Astrocyte of the hippocampus (primary cell): ENCODE results near the gene TDRD12.
"Not testable (repeated sequence)": the region's sequence is repeated elsewhere in the genome, so short reads cannot be mapped to it uniquely, and the experiment has no call there.

Experiments
- DNase-seq: peaks from one replicate; pipeline ENCODE4 v3.0.0; 2011; ENCODE audit warnings: low read depth, low spot score

The TDRD12 gene

GRCh38 chr19:32693151-32694108 is 26.1 kb upstream of the TDRD12 start:
- not testable (repeated sequence) for DNase-seq

GRCh38 chr19:32694316-32694715 is 25.3 kb upstream of the TDRD12 start:
- not testable (repeated sequence) for DNase-seq

DNA sequence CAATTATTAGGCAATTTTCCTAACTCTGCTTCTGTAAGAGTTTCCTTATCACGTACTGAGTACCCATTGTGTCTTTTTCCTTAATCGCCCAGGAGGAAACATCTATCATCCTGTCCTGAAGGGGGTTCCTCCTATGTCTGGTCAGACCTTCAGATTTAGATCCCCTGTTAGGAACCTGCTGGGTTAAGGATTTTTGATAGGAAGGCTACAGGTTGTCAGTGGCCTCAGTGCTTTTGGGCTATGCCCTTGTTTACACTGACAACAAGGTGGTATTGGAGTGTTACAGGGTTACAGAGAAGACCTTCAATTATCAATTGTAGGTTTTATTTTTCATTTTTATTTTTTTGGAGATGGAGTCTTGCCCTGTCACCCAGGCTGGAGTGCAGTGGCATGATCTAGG is 24.7 kb upstream of the TDRD12 start:
- not testable (repeated sequence) for DNase-seq

- not testable (repeated sequence) for DNase-seq
These were observed 24.1 kb upstream of the TDRD12 start for GRCh38 chr19:32695506-32695905.

DNA sequence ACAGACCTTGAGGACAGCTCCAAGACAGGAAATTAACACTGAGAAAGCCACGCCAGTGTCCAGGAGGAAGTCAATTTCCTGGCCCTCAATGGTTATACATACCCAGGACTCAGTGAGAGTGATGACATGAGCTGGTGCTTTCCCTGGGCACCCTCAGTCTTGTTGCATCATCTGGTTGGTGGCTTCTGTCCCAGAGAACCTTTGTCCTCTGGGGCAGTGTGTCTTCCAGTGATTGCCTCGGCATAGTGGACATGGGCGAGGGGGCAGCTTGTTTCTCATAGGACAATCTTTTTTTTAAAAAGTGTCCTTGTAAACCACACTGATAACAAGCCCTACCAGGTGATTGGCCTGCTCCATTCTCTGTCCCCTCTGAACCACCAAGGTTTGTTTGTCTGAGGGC is 22.8 kb upstream of the TDRD12 start:
- not testable (repeated sequence) for DNase-seq

- not testable (repeated sequence) for DNase-seq
These were observed 19.4 kb upstream of the TDRD12 start for GRCh38 chr19:32700129-32700528.

DNA sequence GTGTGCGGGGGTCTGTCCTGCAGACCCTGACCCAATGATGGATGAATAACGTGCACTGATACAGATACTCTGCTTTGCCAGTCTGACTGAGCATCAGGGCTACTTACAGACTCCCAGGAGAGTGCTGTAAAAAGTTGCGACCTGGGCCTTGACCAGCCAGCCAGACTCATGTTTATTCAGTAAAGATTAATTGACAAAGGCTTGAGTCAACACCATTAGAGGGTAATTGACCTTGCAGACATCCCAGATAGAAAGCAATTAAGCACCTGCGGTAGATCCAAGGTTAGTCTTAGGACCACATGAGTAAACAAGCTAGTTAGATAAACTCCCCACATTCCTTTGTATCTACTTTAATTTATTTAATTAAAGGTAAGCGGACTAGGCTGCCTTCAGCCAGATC is 17.6 kb upstream of the TDRD12 start:
- DNase-seq, result peak; percentile 28

GRCh38 chr19:32704006-32704405 is 15.6 kb upstream of the TDRD12 start:
- not testable (repeated sequence) for DNase-seq

GRCh38 chr19:32708457-32708856 is 11.1 kb upstream of the TDRD12 start:
- DNase-seq, result no peak

DNA sequence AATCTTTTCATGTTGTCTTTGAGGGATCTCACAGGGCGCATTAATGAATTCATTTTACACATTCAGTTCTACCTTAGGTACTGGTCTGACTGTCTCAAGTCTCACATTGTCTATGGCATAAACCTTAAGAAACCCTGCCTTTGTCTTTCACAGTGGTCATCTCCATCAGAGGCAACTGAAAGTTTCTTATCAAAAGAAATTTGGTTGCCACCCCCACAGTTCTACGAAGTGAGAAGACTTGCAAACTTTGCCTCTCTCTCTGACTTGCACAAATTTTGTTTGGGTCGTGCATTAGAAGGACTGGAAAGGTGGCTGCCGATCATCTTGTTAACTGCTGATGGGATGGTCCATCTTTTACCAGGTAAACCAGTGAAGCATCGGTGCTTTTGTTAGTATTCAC is 10.5 kb upstream of the TDRD12 start:
- DNase-seq, result no peak

DNA sequence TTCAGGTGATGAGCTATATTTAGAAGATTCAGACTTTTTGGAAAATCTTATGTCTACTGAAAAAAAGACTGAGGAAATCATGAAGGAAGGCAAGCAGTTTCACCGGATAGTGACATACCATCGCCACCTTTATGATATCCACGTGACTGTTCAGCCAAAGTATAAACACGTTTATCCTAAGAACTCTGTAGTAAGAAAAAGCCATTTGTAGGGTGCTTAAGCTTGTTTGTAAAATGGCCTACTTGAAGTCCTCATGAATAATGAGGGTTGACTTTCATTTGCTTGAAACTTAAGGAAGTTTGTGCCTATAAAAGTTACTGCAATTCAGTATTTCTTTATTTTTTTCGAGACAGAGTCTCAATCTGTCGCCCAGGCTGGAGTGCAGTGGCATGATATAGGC is 7.8 kb upstream of the TDRD12 start:
- DNase-seq, result no peak

DNA sequence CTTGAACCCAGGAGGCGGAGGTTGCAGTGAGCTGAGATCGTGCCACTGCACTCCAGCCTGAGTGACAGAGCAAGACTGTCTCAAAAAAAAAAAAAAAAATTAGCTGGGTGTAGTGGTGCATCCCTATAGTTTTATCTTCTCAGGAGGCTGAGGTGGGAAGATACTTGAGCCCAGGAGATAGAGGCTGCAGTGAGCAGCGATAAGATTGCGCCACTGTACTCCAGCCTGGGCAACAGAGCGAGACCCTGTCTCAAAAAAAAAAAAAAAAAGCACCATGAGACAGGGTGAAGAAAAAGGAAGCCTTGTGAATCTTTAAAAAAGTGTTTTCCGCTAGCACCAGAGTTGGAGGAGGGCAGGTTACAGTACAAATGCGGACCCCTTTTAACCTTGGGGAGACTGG is 3.4 kb upstream of the TDRD12 start:
- not testable (repeated sequence) for DNase-seq

GRCh38 chr19:32717496-32717895 is 2.1 kb upstream of the TDRD12 start:
- DNase-seq, result peak; percentile 16

GRCh38 chr19:32718286-32718685 is 1.3 kb upstream of the TDRD12 start:
- no peak for DNase-seq

- no peak for DNase-seq
These were observed 809 bp downstream of the TDRD12 start for GRCh38 chr19:32720216-32720935.

DNA sequence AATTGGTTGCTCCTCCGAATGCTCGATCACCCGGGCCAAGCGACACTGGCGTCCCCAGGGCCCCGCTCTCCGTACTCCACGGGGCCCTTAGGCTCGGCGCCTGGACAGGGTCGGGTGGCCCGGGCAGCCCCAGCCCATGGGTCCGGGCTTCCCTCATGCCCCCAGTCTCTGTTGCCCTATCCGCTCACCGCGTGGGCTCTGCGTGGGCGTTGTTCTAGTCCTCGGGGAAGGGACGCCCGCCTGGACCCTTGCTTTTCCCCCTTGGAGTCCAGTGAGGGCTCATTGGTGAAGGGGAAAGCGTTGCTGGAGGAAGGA is 1.3 kb downstream of the TDRD12 start:
- DNase-seq, result no peak

DNA sequence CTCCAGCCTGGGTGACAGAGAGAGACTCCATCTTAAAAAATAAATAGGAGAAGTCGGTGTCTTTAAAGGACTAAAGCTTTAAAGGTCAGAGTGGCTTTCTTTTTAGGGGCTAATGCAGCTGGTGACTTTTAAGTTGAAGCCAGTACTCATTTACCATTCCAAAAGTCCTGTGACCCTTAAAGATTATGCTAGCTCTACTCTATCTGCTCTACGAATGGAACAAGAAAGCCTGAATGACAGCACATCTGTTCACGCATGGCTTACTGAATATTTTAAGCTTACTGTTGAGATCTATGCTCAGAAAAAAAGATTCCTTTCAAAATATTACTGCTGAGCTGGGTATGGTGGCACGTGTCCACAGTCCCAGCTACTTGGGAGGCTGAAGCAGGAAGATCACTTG is 16.4 kb downstream of the TDRD12 start:
- DNase-seq, result no peak

- no peak for DNase-seq
These were observed 23.5 kb downstream of the TDRD12 start for GRCh38 chr19:32743021-32743420.

DNA sequence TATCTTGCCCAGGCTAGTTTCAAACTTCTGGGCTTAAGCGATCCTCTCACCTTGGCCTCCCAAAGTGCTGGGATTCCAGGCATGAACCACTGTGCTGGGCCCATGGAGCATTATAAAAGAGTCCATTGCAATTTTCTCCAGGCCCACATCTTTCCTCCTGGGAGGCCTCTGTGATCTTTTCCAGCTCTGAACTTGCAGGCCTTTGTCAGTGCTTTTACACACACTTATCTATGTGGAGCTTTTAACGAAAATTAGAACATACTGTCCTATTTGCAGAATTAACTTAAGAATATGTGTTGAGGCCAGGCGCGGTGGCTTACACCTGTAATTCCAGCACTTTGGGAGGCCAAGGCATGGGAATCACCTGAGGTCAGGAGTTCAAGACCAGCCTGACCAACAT is 23.9 kb downstream of the TDRD12 start:
- no peak for DNase-seq

DNA sequence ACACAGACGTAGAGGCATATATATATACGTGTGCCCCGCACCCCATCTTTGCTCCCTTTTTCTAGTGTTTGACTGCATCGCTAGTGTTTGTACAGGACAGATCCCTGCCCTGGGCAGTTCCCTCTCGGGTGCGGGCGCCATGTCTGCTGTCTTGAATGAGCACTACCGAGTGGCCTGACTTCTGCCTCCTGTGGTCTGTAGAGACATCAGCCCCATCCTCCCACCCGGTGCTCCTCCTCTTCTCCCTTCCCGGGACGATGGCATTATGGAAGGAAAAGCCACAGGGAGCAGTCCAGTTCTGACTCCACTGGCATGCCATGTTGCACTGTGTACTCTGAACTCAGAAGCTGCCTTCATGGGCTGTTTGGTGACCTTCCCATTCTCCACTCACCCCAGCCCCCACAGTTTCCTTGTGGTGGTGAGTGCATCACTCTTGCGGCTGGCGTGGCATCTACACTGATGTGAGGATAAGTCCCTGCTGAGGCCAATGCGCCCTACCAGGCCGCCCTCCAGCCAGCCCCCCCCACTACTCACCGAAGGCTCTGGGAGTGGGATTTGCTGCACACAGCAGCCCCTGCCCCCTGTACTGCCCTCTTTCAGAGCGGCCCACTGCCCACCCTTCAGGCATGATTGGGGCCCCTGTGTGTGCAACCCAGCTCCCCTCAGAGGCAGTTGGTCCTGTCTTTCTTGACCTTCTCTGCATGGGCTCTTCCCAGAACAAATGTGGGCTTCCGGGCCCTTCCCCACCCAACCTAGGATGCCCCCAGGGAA is 25.2 kb downstream of the TDRD12 start:
- DNase-seq, result no peak

- peak; percentile 54 for DNase-seq
These were observed 26.2 kb downstream of the TDRD12 start for GRCh38 chr19:32745594-32746251.
